Measurements from ENCODE around the gene GPRC5D. TPM values are rescaled to one million over a fixed set of nuclear protein-coding genes. Genes with fewer than 3 reads are reported as not detected.

The GPRC5D gene
- total RNA-seq, 1 donor = not detected

DNA sequence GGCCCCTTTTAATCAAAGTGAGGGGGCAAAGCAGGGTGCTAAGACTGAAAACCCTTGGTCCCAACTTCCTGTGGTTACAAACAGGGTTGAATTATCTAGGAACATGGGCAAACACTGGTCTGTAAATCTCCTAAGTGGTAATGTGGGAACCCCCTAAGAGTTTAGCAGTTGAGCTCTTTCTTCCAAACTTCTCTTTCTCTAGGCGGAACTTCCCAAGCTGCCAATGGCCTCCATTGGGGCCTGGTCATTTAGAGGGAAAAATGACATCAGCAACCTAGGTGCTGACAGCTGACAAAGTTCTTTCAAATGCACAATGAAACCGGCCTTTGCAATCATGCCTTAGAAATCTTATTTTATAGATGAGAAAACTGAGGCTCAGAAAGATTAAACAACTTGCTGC, 30.4 kb upstream of the GPRC5D start:
- TF ChIP-seq, protein P1, sequence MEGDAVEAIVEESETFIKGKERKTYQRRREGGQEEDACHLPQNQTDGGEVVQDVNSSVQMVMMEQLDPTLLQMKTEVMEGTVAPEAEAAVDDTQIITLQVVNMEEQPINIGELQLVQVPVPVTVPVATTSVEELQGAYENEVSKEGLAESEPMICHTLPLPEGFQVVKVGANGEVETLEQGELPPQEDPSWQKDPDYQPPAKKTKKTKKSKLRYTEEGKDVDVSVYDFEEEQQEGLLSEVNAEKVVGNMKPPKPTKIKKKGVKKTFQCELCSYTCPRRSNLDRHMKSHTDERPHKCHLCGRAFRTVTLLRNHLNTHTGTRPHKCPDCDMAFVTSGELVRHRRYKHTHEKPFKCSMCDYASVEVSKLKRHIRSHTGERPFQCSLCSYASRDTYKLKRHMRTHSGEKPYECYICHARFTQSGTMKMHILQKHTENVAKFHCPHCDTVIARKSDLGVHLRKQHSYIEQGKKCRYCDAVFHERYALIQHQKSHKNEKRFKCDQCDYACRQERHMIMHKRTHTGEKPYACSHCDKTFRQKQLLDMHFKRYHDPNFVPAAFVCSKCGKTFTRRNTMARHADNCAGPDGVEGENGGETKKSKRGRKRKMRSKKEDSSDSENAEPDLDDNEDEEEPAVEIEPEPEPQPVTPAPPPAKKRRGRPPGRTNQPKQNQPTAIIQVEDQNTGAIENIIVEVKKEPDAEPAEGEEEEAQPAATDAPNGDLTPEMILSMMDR (IDR thresholded peaks at IDR 0.05; ENCODE audit: insufficient read depth, low read depth, low read length) = no peak
- DNase-seq (ENCODE audit: low read depth) = no peak
- no peak overlapping the region for H3K4me3 ChIP-seq (ENCODE audit: low read depth, low read length)

GRCh38 chr12:12979731-12980259, 27.8 kb upstream of the GPRC5D start:
- TF ChIP-seq, protein P1 (IDR thresholded peaks at IDR 0.05; ENCODE audit: insufficient read depth, low read depth, low read length) = no peak
- H3K4me3 ChIP-seq (ENCODE audit: low read depth, low read length) = no peak overlapping the region
- DNase-seq (ENCODE audit: low read depth) = peak; percentile 95

- peak; percentile 88 for DNase-seq (ENCODE audit: low read depth)
- no peak overlapping the region for H3K4me3 ChIP-seq (ENCODE audit: low read depth, low read length)
- TF ChIP-seq, protein P1 (IDR thresholded peaks at IDR 0.05; ENCODE audit: insufficient read depth, low read depth, low read length) = no peak
Measured at GRCh38 chr12:12979126-12979525, 27.2 kb upstream of the GPRC5D start.

DNA sequence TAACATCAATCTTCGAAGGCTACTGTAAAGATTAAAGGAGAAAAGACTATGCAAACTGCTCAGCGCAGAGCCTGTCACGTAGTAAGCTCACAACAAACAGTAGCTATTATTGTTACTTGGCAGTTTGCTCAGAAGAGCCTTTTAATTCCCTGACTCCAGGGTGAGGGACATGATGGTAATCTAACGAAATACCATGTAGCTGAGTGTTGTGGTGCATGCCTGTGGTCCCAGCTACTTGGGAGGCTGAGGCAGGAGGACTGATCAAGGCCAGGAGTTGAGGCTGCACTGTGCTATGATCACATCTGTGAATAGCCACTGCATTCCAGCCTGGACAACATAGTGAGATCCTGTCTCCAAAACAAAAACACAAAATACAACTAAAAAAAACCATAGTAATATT, 25.3 kb upstream of the GPRC5D start:
- no peak overlapping the region for H3K4me3 ChIP-seq (ENCODE audit: low read depth, low read length)
- DNase-seq (ENCODE audit: low read depth) = no peak
- TF ChIP-seq, protein P1 (IDR thresholded peaks at IDR 0.05; ENCODE audit: insufficient read depth, low read depth, low read length) = no peak

GRCh38 chr12:12976366-12976765, 24.4 kb upstream of the GPRC5D start:
- no peak overlapping the region for H3K4me3 ChIP-seq (ENCODE audit: low read depth, low read length)
- DNase-seq (ENCODE audit: low read depth) = peak; percentile 96
- TF ChIP-seq, protein P1 (IDR thresholded peaks at IDR 0.05; ENCODE audit: insufficient read depth, low read depth, low read length) = no peak

DNA sequence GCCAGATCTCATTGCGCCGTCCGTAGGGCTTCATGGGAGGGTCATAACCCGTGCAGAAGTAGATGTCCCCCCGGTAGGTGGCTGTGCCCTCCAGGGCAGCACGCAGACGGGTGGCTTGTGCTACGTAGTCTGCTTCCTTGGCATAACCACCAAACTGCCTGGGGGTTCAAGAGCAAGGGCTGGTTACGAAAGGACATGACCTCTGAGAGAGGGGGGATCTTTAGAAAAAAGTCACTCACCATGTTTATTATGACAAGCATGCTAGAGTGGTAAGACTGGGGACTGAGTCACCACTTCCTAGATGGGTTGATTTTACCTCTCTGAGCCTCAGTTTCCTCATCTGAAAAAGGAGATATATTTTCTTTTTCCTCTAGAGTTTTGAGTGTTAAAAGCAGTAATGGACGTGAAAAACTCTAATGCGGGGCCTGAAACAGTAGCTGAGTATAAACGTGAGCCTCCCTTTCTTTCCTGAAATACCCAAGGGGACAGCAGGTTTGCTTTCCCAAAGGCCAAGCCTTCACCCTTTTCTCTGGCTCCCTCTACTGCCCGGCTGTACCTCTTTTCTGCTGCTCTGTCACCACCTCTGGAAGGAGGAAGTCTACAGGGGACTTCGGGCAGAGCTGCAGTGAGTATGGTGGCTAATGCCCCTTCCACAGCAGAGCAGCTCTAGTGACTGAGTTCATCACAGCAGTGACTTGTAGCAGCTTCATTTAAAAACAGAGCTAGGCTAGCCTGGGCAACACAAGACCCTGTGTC, 23.5 kb upstream of the GPRC5D start:
- no peak overlapping the region for H3K4me3 ChIP-seq (ENCODE audit: low read depth, low read length)
- TF ChIP-seq, protein P1 (IDR thresholded peaks at IDR 0.05; ENCODE audit: insufficient read depth, low read depth, low read length) = peak; percentile 69
- peak; percentile 62 for DNase-seq (ENCODE audit: low read depth)
